Measurements from ENCODE around the gene NRL. TPM values are rescaled to one million over a fixed set of nuclear protein-coding genes. Genes with fewer than 3 reads are reported as not detected.
A peak's percentile ranks its signal among the peaks of the same experiment; 100 is the strongest.

The NRL gene
- total RNA-seq (0.85 TPM), polyA plus RNA-seq (2.9 TPM)

DNA sequence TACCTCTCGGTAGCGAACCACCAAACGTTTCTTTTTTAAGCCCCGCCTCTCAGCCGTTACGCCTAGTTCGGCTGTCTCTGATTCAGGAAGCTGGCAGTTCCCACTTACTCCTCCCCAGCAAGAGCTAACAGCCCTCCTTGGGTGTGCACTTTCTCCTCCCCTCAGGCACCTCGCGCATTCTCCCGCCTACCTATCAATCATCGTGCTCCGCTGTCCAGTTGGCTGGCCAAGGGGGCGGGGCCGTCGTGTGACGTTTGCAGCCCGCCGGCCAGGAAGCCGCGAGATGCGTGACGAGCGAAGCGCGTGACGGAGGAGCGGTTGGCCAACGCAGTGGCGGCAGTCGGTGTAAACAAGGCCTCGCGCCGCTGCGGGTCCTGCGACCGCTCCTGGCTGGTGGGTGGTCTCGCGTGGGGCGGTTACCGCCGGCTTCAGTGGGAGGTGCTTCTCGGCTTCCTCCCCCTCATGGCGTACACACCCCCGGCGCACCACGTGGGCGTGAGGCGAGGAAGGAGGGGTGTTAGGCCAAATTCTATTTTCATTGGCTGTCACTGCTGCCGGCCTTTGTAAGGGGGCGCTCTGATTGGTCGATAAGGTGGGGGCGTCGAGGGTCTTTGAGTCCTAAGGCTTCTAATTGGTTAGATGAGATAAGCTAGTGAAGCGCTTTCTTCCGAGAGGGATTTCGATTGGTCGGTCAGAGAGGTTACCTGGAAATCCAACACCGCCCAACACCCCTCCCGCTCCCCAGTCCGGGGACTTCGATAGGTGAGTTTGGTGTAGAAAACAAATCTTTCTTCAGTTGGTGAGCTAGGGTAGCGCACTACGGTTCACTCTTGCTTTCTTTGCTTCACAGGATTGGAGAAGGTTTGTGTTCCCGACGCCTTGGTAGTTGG is at the start of gene NRL, which contains the start of gene DCAF11:
NRL (minus strand) TSS at position 418 of the 890 bp plus-strand sequence. CDS start 32,101 bp downstream, outside the sequence.
DCAF11 (plus strand) TSS at position 246 of the 890 bp plus-strand sequence. CDS start 818 bp downstream, outside the sequence.
- Histone ChIP-seq H3K27ac (ENCODE audit: low read depth) (peak within 1 kb of the TSS; percentile 98), H3K4me3 (ENCODE audit: low read depth, low read length) (peak within 1 kb of the TSS; percentile 59), H3K4me1 (ENCODE audit: insufficient read depth) (peaks cover 2% of the 10 kb centered on the region), H3K36me3 (ENCODE audit: insufficient read depth) (peaks cover 3% of the 10 kb centered on the region)
- DNase-seq (ENCODE audit: extremely low spot score), result peak; percentile 99
- under 1% methylated on average over 65 of the region's 65 CpGs for WGBS

GRCh38 chr14:24162093-24162492 is 47.3 kb upstream of the NRL start:
- no peaks in the 10 kb centered on the region for H3K36me3 ChIP-seq (ENCODE audit: insufficient read depth)

GRCh38 chr14:24160850-24161804 is 46.4 kb upstream of the NRL start, which contains the start of gene IRF9:
Gene IRF9 (plus strand): TSS chr14:24161265. CDS start chr14:24162145, 880 bp downstream.
- peak; percentile 81 for DNase-seq (ENCODE audit: extremely low spot score)
- under 1% methylated on average over 12 of the region's 12 CpGs for WGBS
- H3K4me3 ChIP-seq (ENCODE audit: low read depth, low read length), result peak within 1 kb of the TSS; percentile 66
- H3K36me3 ChIP-seq (ENCODE audit: insufficient read depth), result no peaks in the 10 kb centered on the region
- H3K4me1 ChIP-seq (ENCODE audit: insufficient read depth), result no peaks in the 10 kb centered on the region
- peak within 1 kb of the TSS; percentile 88 for H3K27ac ChIP-seq (ENCODE audit: low read depth)

More at GRCh38 chr14:24162093-24162492, 47.3 kb upstream of the NRL start:
- DNase-seq (ENCODE audit: extremely low spot score), result no peak
- H3K4me1 ChIP-seq (ENCODE audit: insufficient read depth), result no peaks in the 10 kb centered on the region
- WGBS, result 55% methylated on average over 8 of the region's 8 CpGs
- H3K4me3 ChIP-seq (ENCODE audit: low read depth, low read length), result peak overlapping the region; percentile 66
- no peak overlapping the region for H3K27ac ChIP-seq (ENCODE audit: low read depth)

DNA sequence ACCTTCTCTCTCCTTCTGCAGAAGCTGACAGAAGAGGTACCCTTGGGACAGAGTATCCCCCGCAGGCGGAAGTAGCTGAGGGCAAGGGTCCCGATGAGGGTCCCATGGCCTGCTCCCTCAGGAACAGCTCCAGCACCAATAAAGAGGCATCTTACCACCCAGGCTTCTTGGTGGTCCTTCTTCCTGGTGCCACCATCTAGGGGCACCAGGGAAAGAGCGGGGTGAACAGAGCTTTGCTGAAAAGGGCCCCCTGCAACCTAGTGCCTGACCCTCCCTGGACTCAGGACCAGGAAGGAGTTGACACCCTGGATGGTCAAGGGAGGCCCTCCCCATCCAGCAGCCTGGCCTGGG is 45.7 kb upstream of the NRL start:
- no peak for DNase-seq (ENCODE audit: extremely low spot score)
- no peaks in the 10 kb centered on the region for H3K4me1 ChIP-seq (ENCODE audit: insufficient read depth)
- H3K27ac ChIP-seq (ENCODE audit: low read depth), result peak overlapping the region; percentile 62
- peaks cover 2% of the 10 kb centered on the region for H3K36me3 ChIP-seq (ENCODE audit: insufficient read depth)
- WGBS, result 87% methylated on average over 4 of the region's 4 CpGs
- no peak overlapping the region for H3K4me3 ChIP-seq (ENCODE audit: low read depth, low read length)

- peaks cover 2% of the 10 kb centered on the region for H3K36me3 ChIP-seq (ENCODE audit: insufficient read depth)
- no peak for DNase-seq (ENCODE audit: extremely low spot score)
- peak overlapping the region; percentile 62 for H3K27ac ChIP-seq (ENCODE audit: low read depth)
- no peak overlapping the region for H3K4me3 ChIP-seq (ENCODE audit: low read depth, low read length)
- H3K4me1 ChIP-seq (ENCODE audit: insufficient read depth), result no peaks in the 10 kb centered on the region
- 88% methylated on average over 11 of the region's 11 CpGs for WGBS
Observed at GRCh38 chr14:24159777-24160498, 45.2 kb upstream of the NRL start.

DNA sequence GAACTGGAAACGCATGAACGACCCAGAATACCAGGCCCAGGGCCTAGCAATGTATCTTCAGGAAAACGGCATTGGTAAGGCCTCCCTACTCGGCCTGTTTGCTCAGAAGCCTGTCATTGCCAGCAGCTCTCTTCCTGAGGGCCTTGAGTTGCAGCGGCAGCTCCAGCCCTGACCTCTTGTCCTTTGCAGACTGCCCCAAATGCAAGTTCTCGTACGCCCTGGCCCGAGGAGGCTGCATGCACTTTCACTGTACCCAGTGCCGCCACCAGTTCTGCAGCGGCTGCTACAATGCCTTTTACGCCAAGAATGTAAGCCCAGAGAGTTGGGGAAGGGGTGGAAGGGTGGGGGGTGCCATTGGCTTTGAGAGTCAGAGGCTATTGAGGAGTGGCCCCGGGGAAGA is 42.6 kb upstream of the NRL start:
- DNase-seq (ENCODE audit: extremely low spot score), result no peak
- H3K27ac ChIP-seq (ENCODE audit: low read depth), result no peak overlapping the region
- H3K4me3 ChIP-seq (ENCODE audit: low read depth, low read length), result no peak overlapping the region
- H3K4me1 ChIP-seq (ENCODE audit: insufficient read depth), result no peaks in the 10 kb centered on the region
- H3K36me3 ChIP-seq (ENCODE audit: insufficient read depth), result peaks cover 2% of the 10 kb centered on the region
- 93% methylated on average over 12 of the region's 12 CpGs for WGBS

GRCh38 chr14:24156840-24157239 is 42.1 kb upstream of the NRL start:
- 78% methylated on average over 1 of the region's 1 CpG for WGBS
- H3K4me1 ChIP-seq (ENCODE audit: insufficient read depth), result no peaks in the 10 kb centered on the region
- peaks cover 2% of the 10 kb centered on the region for H3K36me3 ChIP-seq (ENCODE audit: insufficient read depth)
- no peak overlapping the region for H3K27ac ChIP-seq (ENCODE audit: low read depth)
- H3K4me3 ChIP-seq (ENCODE audit: low read depth, low read length), result no peak overlapping the region
- DNase-seq (ENCODE audit: extremely low spot score), result no peak

GRCh38 chr14:24155100-24155499 is 40.4 kb upstream of the NRL start:
- Histone ChIP-seq H3K27ac (ENCODE audit: low read depth) (no peak overlapping the region), H3K4me1 (ENCODE audit: insufficient read depth) (no peaks in the 10 kb centered on the region), H3K36me3 (ENCODE audit: insufficient read depth) (peaks cover 6% of the 10 kb centered on the region), H3K4me3 (ENCODE audit: low read depth, low read length) (no peak overlapping the region)
- WGBS, result 96% methylated on average over 10 of the region's 10 CpGs
- DNase-seq (ENCODE audit: extremely low spot score), result no peak

DNA sequence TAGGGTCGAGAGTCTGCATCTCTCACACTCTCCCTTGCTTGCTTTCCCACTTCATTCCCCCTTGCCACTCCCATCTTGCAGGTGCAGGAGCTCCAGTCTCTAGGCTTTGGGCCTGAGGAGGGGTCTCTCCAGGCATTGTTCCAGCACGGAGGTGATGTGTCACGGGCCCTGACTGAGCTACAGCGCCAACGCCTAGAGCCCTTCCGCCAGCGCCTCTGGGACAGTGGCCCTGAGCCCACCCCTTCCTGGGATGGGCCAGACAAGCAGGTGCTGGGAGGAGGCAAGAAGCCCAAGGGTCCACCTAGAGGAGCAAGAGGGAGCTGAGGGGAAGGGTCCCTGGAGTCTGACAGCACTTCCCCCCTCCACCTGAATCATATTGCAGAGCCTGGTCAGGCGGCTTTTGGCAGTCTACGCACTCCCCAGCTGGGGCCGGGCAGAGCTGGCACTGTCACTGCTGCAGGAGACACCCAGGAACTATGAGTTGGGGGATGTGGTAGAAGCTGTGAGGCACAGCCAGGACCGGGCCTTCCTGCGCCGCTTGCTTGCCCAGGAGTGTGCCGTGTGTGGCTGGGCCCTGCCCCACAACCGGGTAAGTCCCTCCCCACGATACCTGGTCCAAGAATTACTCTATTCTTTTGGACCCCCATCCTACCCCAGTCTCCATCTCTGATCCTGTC is 36.8 kb upstream of the NRL start:
- no peak for DNase-seq (ENCODE audit: extremely low spot score)
- H3K4me3 ChIP-seq (ENCODE audit: low read depth, low read length), result no peak overlapping the region
- H3K36me3 ChIP-seq (ENCODE audit: insufficient read depth), result peaks cover 6% of the 10 kb centered on the region
- H3K27ac ChIP-seq (ENCODE audit: low read depth), result no peak overlapping the region
- no peaks in the 10 kb centered on the region for H3K4me1 ChIP-seq (ENCODE audit: insufficient read depth)
- 94% methylated on average over 16 of the region's 16 CpGs for WGBS

DNA sequence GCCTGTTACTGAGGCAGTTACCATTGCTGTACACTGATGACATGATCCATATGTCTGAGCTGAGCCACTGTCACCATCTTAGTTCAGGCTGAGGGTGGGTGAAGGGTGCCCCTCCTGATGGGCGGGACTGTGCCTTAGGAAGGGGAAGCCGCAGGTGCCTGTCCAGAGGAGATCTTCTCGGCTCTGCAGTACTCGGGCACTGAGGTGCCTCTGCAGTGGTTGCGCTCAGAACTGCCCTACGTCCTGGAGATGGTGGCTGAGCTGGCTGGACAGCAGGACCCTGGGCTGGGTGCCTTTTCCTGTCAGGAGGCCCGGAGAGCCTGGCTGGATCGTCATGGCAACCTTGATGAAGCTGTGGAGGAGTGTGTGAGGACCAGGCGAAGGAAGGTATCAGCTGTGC is 36.2 kb upstream of the NRL start:
- DNase-seq (ENCODE audit: extremely low spot score), result no peak
- 83% methylated on average over 9 of the region's 9 CpGs for WGBS
- Histone ChIP-seq H3K4me3 (ENCODE audit: low read depth, low read length) (no peak overlapping the region), H3K4me1 (ENCODE audit: insufficient read depth) (no peaks in the 10 kb centered on the region), H3K36me3 (ENCODE audit: insufficient read depth) (peaks cover 5% of the 10 kb centered on the region), H3K27ac (ENCODE audit: low read depth) (no peak overlapping the region)

- no peak overlapping the region for H3K27ac ChIP-seq (ENCODE audit: low read depth)
- H3K4me3 ChIP-seq (ENCODE audit: low read depth, low read length), result no peak overlapping the region
- no peaks in the 10 kb centered on the region for H3K4me1 ChIP-seq (ENCODE audit: insufficient read depth)
- DNase-seq (ENCODE audit: extremely low spot score), result no peak
- 91% methylated on average over 9 of the region's 9 CpGs for WGBS
- H3K36me3 ChIP-seq (ENCODE audit: insufficient read depth), result peaks cover 4% of the 10 kb centered on the region
Observed at GRCh38 chr14:24150567-24150966, 35.8 kb upstream of the NRL start.

DNA sequence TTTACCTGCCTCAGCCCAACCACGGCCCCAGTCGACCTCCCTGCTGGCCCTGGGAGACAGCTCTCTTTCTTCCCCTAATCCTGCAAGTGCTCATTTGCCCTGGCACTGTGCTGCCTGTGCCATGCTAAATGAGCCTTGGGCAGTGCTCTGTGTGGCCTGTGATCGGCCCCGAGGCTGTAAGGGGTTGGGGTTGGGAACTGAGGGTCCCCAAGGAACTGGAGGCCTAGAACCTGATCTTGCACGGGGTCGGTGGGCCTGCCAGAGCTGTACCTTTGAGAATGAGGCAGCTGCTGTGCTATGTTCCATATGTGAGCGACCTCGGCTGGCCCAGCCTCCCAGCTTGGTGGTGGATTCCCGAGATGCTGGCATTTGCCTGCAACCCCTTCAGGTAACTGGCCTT is 35.3 kb upstream of the NRL start:
- DNase-seq (ENCODE audit: extremely low spot score), result no peak
- Histone ChIP-seq H3K4me3 (ENCODE audit: low read depth, low read length) (no peak overlapping the region), H3K4me1 (ENCODE audit: insufficient read depth) (no peaks in the 10 kb centered on the region), H3K27ac (ENCODE audit: low read depth) (no peak overlapping the region), H3K36me3 (ENCODE audit: insufficient read depth) (peaks cover 4% of the 10 kb centered on the region)
- 93% methylated on average over 9 of the region's 9 CpGs for WGBS

Data from urinary bladder (tissue), 4 donors.